ENCODE data around the gene RPS6KA5.
"Not testable (repeated sequence)": the region's sequence is repeated elsewhere in the genome, so short reads cannot be mapped to it uniquely, and the experiment has no call there.

RPS6KA5 gene

GRCh38 chr14:90981636-90982035 lies 78.8 kb downstream of the RPS6KA5 start:
- no peak for DNase-seq

- DNase-seq, result not testable (repeated sequence)
Observed at GRCh38 chr14:90980636-90981035, 79.8 kb downstream of the RPS6KA5 start.

- DNase-seq, result no peak
Observed at GRCh38 chr14:90979515-90979914, 80.9 kb downstream of the RPS6KA5 start.

GRCh38 chr14:90976101-90976500 lies 84.3 kb downstream of the RPS6KA5 start:
- no peak for DNase-seq

GRCh38 chr14:90971687-90972086 lies 88.8 kb downstream of the RPS6KA5 start:
- DNase-seq, result no peak

- peak; percentile 55 for DNase-seq
Observed at GRCh38 chr14:90970167-90970600, 90.3 kb downstream of the RPS6KA5 start.

- DNase-seq, result peak; percentile 30
Observed at GRCh38 chr14:90969531-90970166, 90.8 kb downstream of the RPS6KA5 start.

- peak; percentile 84 for DNase-seq
Observed at GRCh38 chr14:90968025-90968424, 92.4 kb downstream of the RPS6KA5 start.

GRCh38 chr14:90966493-90966892 lies 93.9 kb downstream of the RPS6KA5 start:
- no peak for DNase-seq

- peak; percentile 34 for DNase-seq
Observed at GRCh38 chr14:90965765-90966164, 94.7 kb downstream of the RPS6KA5 start.

GRCh38 chr14:90963343-90963742 lies 97.1 kb downstream of the RPS6KA5 start:
- no peak for DNase-seq

- DNase-seq, result no peak
Observed at GRCh38 chr14:90962505-90963109, 97.8 kb downstream of the RPS6KA5 start.

- no peak for DNase-seq
Observed at GRCh38 chr14:90960818-90961217, 99.6 kb downstream of the RPS6KA5 start.

- no peak for DNase-seq
Observed at GRCh38 chr14:90959344-90959743, 101.1 kb downstream of the RPS6KA5 start.

GRCh38 chr14:90956273-90956672 lies 104.2 kb downstream of the RPS6KA5 start:
- DNase-seq, result no peak

- peak; percentile 62 for DNase-seq
Observed at GRCh38 chr14:90953643-90954042, 106.8 kb downstream of the RPS6KA5 start.

GRCh38 chr14:90943367-90943766 lies 117.1 kb downstream of the RPS6KA5 start:
- DNase-seq, result no peak

- no peak for DNase-seq
Observed at GRCh38 chr14:90942511-90942910, 117.9 kb downstream of the RPS6KA5 start.

GRCh38 chr14:90941706-90942105 lies 118.7 kb downstream of the RPS6KA5 start:
- no peak for DNase-seq

GRCh38 chr14:90940318-90940962 lies 120.0 kb downstream of the RPS6KA5 start:
- no peak for DNase-seq

GRCh38 chr14:90939252-90939795 lies 121.1 kb downstream of the RPS6KA5 start:
- not testable (repeated sequence) for DNase-seq

GRCh38 chr14:90938615-90939014 lies 121.8 kb downstream of the RPS6KA5 start:
- DNase-seq, result no peak

- DNase-seq, result no peak
Observed at GRCh38 chr14:90936757-90937440, 123.5 kb downstream of the RPS6KA5 start.

Data from hematopoietic multipotent progenitor cell treated with erythropoietin and hydrocortisone succinate and interleukin-3 and kit ligand, for 4 days (in vitro differentiated cells).